Measurements from ENCODE around the gene FGF11.

FGF11 gene

DNA sequence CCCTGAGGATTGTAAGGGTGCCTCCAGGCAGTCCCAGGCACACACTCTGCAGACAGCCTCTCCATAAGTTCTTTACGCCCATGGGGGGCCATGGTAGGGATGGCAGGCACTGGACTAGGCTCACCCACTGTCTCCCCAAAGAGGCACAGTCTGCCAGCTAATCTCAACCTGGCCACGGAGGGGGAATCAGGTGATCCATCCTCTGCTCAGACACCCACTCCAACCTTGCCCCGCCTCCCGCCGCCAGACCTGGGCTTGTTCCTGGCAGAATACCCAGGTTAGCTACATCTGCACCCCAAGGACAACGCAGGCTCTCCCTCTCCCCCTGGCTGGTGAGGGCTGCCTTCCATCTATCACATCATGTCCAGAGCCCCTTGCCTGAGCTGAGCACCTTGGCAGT, 30.4 kb upstream of the FGF11 start:
- no peak for DNase-seq

DNA sequence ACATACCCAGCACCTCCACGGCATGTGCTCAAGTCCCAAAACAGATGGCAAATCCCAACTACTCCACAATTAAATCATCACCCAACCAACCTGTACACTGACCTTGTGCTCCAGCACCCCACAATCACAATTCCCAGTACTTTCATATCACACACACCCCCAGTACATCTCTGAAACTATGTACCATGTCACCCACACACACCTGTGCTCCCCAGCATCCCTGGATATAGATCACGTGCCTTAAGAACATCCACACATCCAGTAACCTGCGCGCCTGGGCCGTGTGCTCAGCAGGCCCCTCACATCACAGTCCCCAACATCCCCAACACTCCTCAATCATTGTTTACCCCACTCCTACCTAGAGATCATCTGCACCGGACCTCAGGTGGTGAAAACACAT, 29.6 kb upstream of the FGF11 start:
- no peak for DNase-seq

DNA sequence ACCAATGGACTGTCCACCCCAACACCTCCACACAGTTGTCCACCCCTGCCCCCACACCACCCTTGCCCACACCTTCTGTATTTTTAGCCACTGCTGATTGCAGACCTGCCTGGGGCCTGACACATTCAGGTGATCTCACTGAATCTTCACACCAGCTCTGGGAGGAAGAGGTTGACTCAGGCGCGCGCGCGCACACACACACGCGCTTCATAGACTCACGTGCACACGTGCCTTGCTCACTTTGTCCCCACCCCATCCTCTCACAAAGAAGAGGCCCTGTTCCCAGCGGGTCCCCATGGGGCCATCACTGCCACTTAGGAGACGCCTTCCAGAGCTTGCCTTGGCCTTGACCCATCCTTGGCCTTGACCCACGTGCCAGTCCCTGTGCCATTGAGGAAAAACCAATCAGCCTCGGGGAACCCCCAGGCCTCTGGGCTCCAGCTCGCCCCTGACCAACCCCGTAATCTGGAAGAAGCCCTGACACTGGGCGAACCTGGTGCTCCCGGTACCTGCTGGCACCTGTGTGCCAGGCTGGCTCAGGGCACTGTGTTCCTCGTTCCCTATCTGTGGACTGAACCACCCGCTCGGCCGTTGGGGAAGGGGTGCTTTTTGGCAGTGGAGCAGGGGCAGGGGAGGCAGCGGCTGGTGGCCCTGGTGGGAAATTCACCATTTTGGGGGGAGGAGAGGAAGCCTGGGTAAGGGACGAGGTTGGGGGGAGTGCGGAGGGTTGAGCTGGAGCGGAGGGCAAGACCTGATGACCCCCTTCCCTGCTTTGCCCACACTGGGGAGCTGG, 28.5 kb upstream of the FGF11 start:
- DNase-seq = no peak

DNA sequence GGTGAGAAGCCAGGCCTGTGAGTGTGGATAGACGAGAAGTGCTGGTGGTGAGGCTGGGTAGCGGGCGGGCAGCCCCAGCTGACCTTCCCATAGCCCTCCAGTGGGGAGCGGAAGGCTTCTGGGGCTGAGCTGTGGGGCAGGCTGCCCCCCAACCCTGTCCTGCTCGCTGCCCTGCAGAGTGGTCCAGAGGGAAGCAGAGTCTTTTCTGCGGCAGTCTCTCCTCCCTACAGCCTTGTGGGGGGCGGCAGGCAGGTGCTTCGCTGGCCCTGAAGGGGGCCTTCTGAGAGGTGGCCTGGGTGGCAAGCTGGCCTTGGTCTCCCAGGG, 27.9 kb upstream of the FGF11 start:
- DNase-seq = no peak

DNA sequence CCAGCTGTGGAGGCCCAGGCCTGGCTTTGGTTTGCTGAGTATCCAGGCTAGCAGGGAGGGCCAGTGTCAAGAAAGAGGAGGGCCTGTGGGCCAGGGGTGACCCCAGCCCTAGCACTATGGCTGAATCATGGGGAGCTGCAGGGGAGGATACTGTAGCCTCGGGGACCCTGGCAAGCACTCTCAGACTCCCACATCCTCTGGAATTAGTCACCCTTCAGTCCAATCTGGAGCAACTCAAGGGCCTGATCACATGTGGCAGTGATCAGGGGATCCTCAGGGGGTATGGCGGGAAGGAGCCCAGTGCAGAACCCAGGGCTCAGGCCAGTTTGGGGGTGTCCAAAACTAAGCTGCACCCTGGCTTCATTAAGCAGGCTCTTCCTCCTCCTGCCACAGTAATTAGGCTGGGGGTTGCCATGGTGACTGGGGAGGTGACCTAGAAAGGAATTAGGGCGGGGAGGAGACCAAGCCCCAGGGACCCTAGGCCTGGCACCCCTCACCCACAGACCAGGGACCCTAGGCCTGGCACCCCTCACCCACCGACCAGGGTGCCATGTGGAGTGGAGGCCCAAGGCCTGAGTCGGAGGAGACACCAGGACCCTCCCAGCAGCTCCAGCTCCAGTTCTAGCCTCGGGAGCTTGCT, 25.8 kb upstream of the FGF11 start:
- DNase-seq = no peak

DNA sequence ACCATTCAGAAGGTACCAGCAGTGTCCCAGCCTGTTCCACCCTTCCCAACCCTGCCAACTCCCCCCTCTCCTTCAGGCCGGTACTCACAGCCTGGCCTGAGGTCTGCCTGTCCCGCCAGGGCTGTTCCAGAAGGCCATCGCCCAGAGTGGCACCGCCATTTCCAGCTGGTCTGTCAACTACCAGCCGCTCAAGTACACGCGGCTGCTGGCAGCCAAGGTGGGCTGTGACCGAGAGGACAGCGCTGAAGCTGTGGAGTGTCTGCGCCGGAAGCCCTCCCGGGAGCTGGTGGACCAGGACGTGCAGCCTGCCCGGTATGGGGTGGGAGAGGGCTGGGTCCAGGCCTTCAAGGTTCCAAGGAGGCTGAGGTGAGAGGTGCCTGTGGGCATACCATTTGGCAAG, 24.5 kb upstream of the FGF11 start:
- DNase-seq = no peak

DNA sequence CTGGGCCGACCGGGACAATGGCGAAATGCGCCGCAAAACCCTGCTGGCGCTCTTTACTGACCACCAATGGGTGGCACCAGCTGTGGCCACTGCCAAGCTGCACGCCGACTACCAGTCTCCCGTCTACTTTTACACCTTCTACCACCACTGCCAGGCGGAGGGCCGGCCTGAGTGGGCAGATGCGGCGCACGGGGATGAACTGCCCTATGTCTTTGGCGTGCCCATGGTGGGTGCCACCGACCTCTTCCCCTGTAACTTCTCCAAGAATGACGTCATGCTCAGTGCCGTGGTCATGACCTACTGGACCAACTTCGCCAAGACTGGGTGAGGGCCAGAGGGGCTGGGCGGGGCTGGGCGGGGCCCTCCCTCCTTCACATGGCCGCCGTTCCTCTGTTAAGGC, 23.5 kb upstream of the FGF11 start:
- DNase-seq = no peak

DNA sequence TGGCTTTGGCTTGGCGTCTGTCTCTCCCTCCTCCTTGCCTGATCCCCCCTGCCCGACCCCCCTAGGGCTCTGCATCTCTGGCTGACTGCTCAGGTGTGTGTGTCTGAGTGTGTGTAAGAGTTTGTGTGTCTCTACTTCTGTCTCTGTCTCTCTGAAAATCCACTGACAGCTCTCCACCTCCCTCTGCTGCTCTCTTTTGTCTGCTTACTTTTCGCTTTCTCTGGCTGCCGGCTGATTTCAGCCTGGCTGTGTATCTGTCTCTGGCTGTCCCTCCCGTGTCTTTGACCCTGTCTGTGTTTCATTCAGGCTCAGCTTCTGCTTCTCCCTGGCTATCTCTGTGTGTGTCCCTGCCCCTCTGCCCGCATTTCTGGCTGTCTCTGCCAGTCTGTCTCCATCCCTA, 23.0 kb upstream of the FGF11 start:
- no peak for DNase-seq

DNA sequence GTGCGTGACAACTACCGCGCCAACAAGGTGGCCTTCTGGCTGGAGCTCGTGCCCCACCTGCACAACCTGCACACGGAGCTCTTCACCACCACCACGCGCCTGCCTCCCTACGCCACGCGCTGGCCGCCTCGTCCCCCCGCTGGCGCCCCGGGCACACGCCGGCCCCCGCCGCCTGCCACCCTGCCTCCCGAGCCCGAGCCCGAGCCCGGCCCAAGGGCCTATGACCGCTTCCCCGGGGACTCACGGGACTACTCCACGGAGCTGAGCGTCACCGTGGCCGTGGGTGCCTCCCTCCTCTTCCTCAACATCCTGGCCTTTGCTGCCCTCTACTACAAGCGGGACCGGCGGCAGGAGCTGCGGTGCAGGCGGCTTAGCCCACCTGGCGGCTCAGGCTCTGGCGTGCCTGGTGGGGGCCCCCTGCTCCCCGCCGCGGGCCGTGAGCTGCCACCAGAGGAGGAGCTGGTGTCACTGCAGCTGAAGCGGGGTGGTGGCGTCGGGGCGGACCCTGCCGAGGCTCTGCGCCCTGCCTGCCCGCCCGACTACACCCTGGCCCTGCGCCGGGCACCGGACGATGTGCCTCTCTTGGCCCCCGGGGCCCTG, 22.2 kb upstream of the FGF11 start:
- no peak for DNase-seq

DNA sequence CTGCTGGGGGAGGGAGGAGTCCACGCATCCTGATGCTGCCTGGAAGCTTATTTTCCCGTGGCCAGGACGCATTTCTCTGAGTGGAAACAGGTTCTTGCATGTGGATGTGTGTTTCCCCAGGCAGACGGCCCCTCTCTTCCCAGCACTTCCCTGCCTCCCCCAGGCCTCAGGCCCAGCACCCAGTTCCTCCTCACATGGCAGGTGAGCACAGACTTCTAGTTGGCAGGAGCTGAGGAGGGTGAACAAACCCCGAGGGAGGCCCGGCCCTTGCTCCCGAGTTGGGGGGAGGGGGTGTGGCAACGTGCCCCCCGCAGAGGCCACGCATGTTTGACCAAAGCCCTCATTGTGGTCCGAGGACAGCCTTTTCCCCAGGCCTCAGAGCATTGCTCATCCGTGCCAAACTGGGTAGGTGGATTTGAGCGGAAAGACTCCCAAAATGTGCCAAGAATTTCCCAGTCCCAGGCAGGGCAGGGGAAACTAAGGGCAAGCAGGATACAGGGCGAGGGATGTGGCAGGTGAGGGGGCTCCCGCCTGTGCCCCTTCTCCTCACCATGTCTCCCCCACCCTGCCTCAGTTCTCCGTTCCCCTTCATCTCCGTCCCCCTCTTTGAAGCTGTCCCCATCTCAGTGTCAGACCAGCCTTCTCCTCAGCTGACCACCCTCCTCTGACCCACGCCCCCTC, 20.7 kb upstream of the FGF11 start:
- DNase-seq = no peak

DNA sequence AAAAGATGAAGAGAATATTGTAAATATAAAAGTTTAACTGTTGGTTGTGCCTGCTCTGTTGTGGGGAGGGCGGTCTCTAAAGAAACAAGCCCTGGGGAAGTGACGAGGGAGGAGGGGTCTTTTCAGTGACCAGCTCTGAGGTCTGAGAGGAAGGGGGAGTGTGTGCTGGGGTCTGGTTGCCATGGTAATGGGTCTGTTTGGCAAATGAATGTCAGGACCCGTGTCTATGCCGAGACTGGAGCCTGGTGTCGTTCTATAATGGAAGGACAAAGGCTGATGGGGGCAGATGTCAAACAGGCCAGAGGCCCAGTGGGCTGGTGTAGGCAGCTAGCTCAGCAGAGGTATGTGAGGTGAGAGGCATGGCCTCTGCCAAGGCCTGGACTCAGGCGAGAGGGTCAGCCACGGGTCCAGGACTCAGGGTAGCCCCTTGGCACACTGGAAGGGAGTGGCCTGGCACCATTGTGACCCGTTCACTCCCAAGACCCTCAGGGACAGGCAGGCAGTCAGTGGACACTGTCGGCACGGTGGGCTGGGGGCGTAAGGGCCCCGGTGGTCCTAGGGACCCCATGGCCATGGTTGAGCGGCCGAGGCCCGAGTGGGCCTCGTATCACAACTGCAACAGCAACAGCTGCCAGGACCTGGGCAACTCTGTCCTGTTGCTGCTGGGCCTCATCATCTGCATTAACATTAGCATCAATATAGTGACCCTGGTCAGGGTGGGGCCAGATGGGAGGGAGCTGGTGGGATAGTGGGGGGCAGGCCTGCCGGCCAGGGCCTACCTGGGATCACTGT, 19.3 kb upstream of the FGF11 start, which contains the start of gene SPEM1:
Gene SPEM1, plus strand, starts transcription at position 506 of the 792 bp plus-strand sequence. Its CDS starts 61 bp downstream, at position 567.
- no peak for DNase-seq

DNA sequence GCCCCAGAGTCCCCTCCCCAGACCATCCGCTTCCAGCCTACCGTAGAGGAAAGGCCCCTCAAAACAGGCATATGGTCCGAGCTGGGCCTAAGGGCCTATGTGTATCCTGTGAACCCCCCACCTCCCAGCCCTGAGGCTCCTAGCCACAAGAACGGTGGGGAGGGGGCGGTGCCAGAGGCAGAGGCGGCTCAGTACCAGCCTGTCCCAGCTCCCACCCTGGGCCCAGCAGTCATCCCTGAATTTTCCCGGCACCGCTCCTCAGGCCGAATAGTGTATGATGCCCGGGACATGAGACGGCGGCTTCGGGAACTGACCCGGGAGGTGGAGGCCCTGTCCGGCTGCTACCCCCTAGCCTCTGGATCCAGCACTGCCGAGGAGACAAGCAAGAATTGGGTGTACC, 18.1 kb upstream of the FGF11 start:
- no peak for DNase-seq

DNA sequence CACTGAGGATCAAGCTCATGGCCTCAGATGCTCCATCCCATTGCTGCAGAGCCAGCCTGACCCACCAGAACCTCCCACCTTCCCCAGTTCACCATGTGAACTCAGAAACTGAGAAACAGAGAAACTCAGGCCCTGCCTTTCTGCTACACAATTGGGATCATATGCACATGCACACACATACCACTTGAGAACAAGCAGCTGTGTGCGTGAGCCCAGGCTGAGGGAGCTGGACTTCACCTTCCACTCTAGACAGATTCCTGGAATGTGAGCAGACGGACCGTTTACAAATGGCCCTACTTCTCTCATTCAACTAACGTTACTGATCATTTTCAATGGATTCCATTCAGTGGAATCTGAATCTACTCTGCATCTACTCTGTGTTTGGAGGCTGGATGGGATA, 15.6 kb upstream of the FGF11 start:
- no peak for DNase-seq

DNA sequence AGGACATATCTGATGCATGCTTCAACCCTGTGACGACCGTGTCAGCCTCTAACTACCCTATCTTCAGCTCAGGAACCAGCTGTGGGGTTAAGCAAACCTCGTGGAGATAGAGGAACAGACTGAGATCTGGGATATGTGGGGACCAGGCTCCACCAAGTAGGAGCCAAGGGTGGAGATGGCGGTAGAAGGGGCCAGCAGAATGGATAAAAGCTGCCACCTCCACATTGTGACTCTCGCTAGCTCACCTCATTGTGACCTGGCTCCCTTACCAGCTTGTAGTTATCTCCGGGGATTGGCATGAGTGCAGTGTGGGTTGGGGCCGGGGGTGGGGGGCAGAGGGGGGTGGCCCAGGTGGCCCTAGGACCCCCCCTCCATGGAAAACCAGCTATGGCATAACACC, 14.0 kb upstream of the FGF11 start, which contains the start of gene SPEM2:
Gene SPEM2, plus strand, starts transcription at position 301 of the 400 bp plus-strand sequence. Its CDS starts 73 bp downstream, at position 374.
- DNase-seq = no peak

DNA sequence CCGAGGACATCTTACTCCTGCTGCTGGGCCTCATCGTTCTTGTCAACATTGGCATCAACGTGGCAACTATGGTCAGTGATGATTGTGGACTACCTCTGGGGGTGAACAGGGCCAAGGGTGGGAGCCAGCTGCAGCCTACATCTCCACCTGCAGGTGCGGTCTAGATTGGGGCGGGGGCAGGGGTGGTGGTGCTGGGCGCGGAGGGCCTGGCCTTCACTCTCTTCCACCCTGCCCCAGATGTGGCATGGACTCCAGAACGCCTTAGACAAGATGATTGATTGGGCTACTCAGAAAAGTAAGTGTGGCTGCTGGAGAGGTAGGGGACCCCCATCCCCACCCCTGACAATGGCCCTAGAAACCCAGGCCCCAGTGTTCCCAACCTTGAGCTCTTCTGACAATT, 13.6 kb upstream of the FGF11 start:
- DNase-seq = no peak

DNA sequence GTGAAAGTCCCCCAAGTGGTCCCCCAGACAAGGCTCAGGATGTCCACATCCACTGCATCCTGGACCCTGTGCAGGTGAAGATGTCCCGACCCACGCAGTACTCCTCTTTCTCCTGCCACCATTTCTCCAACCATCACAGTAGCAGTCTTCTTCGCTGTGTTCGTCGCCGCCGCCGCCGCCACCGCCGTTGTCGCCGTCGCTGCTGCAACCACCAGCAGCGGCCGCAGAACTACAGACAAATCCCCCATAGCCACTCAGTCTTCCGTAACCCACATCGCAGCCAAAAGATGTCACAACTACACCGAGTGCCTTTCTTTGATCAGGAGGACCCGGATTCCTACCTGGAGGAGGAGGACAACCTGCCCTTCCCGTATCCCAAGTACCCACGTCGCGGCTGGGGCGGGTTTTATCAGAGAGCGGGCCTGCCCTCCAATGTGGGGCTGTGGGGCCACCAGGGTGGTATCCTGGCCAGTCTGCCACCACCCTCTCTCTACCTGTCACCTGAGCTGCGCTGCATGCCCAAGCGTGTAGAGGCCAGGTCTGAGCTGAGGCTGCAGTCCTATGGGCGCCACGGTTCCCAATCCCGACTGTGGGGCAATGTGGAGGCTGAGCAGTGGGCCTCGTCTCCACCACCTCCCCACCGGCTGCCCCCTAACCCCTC, 13.0 kb upstream of the FGF11 start:
- no peak for DNase-seq

DNA sequence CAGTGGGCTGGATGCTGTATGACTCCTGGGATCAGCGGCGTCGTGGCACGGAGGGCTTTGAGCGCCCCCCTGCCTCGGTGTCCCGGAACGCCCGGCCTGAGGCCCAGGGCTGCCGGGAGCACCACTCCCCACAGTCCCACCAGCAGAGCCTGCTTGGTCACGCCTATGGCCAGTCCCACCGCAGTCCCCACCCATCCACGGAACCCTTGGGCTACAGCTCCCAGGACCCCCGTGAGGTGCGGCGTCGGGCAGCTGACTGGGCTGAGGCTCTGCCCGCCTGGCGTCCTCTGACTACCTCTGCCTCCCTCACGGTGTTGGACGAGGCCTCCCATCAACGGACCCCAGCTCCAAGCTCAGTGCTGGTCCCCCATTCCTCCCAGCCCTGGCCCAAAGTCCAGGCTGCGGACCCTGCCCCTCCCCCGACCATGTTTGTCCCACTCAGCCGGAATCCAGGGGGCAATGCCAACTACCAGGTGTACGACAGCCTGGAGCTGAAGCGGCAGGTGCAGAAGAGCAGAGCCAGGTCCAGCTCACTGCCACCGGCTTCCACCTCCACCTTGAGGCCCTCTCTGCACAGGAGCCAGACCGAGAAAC, 12.3 kb upstream of the FGF11 start:
- no peak for DNase-seq

DNA sequence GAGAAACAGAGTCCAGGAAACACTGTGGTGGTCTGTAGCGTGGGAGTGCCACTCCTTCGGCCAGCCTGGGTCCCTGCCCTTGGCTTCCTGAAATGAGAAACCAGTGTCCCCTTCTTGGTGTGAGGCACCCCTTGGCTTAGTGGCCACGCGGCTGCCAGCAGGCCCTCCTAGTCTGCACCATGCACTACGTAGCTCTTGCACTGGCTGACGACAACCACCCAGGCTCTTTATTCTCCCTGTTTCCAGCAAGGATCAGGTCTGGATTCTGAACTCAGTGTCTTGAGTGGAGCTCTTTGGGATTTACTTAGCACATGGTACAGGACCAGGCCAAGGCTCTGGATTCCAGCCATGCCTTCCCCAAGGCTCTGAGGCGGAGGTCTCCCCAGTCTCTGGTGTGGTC, 11.8 kb upstream of the FGF11 start:
- DNase-seq = no peak

DNA sequence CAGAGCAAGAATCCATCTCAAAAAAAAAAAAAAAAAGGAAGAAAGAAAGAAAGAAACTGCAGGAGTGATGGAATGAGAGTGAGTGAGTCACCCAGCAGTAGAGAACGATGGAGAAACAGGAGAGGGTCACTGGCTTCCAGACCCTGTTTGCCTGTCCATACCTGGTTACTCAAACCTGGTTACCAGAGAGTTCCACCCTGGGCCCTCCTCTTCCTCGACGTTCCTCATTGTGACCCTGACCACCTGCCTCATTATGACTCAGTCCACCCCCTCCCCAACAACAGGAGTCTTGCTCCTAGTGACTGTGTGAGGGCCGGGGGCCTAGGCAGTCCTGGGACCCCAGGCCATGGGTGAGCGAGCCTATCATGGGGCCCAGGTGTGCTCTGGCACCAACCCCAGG, 10.8 kb upstream of the FGF11 start, which contains the start of gene SPEM3:
Gene SPEM3, plus strand, starts transcription at position 301 of the 400 bp plus-strand sequence. Its CDS starts 46 bp downstream, at position 347.
- DNase-seq = no peak

DNA sequence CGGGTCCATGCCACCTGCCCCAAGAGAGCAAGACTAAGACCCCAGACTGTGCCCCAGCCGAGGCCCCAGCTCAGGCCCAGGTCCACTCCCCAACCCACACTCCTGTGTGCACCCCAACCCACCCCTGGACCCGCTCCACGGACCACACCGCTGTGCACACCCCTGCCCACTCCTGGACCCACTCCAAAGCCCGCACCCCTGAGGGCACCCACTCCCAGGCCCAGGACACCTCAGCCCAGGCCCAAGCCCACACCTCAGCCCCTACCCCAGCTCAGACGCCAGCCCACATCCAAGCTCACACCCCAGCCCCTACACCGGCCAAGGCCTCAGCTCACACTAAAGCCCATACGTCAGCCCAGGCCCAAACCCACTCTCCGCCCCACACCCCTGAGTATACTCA, 9.6 kb upstream of the FGF11 start:
- no peak for DNase-seq

DNA sequence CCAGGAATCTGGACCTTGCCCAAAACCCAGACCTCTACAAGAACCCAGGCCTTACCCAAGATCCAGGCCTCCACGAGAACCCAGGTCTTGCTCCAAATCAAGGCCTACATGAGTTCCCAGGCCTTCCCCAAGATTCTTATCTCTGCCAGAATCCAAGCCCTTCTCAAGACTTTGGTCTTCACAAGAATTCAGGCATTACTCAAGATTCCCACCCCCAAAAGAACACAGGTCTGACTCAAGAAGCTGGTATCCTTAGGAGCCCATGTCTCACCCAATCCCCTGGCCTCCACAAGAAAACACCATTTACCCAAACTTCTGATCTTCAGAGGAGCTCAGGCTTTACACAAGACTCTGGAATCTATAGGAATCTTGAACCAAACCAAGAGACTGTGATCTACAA, 8.1 kb upstream of the FGF11 start:
- no peak for DNase-seq

DNA sequence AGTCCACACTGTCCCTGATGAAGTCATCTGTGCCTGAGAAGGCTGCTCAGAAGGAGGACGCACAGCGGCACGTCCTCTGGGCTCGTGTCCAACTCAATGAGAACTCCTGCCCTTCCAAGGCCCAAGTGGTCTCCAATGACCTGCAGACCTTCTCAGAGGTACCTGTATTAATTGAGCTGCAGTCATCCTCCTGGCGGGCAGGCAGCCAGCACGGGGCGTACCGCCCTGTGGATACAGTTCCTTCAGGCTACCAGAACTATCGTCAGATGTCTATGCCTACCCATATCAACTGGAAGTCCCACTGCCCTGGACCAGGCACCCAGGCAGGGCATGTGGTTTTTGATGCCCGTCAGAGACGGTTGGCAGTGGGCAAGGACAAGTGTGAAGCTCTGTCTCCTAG, 7.0 kb upstream of the FGF11 start:
- no peak for DNase-seq
